NCI-H82 treated with DMSO at 0.1 percent for 48 hours (cell line): ENCODE data around the gene NRN1L.
"Not testable (repeated sequence)": the region's sequence is repeated elsewhere in the genome, so short reads cannot be mapped to it uniquely, and the experiment has no call there.

Experiments used
- DNase-seq: peaks from one replicate; lab custom pipeline; 2025; ENCODE audit not compliant: unreplicated experiment; lab: John Stamatoyannopoulos, UW

The NRN1L gene

GRCh38 chr16:67881621-67882161, 3.0 kb upstream of the NRN1L start:
- no peak for DNase-seq

DNA sequence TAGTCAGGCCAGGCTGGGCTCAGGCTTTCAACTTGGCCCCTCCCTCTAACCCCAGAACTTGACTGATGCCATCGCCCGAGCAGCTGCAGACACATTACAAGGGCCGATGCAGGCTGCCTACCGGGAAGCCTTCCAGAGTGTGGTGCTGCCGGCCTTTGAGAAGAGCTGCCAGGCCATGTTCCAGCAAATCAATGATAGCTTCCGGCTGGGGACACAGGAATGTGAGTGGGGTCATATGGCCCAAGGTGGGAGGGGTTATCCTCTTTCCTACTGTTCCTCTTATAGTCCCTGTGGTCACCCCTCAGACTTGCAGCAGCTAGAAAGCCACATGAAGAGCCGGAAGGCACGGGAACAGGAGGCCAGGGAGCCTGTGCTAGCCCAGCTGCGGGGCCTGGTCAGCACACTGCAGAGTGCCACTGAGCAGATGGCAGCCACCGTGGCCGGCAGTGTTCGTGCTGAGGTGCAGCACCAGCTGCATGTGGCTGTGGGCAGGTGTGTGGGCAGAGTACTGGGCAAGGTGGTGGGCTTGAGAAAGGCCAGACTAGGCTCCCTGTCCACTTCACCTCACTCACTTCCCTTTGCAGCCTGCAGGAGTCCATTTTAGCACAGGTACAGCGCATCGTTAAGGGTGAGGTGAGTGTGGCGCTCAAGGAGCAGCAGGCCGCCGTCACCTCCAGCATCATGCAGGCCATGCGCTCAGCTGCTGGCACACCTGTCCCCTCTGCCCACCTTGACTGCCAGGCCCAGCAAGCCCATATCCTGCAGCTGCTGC, 2.1 kb upstream of the NRN1L start:
- DNase-seq = no peak

- no peak for DNase-seq
These were observed 1.4 kb upstream of the NRN1L start for GRCh38 chr16:67883146-67883871.

DNA sequence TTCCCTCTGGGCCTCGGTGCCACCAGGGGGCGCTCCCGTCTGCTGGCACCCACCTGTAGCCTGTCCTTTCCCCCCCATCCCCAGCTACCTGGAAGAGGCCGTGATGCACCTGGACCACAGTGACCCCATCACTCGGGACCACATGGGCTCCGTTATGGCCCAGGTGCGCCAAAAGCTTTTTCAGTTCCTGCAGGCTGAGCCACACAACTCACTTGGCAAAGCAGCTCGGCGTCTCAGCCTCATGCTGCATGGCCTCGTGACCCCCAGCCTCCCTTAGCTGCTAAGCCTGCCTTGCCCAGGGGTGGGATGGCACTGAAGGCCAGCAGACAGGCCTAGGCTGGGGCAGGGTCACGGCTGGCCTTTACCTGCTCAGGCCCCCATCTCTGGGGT, 818 bp upstream of the NRN1L start:
- DNase-seq = no peak

- no peak for DNase-seq
These were observed 860 bp downstream of the NRN1L start for GRCh38 chr16:67885545-67885944.

DNA sequence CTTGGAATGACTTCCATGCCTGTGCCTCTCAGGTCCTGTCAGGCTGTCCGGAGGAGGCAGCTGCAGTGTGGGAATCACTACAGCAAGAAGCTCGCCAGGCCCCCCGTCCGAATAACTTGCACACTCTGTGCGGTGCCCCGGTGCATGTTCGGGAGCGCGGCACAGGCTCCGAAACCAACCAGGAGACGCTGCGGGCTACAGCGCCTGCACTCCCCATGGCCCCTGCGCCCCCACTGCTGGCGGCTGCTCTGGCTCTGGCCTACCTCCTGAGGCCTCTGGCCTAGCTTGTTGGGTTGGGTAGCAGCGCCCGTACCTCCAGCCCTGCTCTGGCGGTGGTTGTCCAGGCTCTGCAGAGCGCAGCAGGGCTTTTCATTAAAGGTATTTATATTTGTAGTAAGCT, 1.3 kb downstream of the NRN1L start:
- no peak for DNase-seq

GRCh38 chr16:67886387-67886786, 1.7 kb downstream of the NRN1L start:
- no peak for DNase-seq

DNA sequence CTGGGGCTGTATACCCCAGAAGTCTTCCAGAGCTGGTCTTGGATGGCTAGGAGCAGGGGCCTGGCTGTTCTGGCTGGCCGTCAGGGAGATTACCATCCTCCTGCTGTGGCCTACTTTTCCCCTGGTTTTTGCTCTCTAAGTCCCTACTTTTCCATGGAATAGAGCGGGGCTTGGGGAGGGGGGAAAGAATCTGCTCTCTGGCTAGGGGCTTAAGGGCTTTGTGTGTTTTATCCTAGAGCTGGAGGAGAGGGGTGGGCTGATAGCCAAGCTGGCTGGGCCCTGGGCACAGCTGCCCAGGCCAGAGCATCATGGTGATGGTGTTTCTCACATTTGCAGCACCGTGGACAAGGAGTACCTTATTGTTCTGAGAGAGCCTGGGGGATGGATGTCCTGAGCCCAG, 3.6 kb downstream of the NRN1L start:
- no peak for DNase-seq

DNA sequence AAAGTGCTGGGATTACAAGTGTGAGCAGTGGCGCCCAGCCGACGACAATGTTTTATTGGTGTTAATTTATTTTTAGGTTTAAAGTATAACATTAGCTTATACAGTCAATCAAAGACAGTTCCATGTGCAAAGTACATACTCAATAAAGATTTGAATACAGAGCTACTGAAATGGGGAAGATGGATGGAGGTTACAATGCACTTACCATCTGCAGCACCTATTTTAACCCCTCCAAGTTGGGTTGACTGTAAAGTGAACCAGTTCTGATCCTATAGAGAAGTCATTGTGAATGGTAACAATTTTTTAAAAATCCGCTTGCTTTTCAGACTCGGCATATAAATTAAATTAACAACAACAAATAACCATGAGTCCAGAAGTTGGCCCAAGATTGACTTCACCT, 7.7 kb downstream of the NRN1L start:
- no peak for DNase-seq

DNA sequence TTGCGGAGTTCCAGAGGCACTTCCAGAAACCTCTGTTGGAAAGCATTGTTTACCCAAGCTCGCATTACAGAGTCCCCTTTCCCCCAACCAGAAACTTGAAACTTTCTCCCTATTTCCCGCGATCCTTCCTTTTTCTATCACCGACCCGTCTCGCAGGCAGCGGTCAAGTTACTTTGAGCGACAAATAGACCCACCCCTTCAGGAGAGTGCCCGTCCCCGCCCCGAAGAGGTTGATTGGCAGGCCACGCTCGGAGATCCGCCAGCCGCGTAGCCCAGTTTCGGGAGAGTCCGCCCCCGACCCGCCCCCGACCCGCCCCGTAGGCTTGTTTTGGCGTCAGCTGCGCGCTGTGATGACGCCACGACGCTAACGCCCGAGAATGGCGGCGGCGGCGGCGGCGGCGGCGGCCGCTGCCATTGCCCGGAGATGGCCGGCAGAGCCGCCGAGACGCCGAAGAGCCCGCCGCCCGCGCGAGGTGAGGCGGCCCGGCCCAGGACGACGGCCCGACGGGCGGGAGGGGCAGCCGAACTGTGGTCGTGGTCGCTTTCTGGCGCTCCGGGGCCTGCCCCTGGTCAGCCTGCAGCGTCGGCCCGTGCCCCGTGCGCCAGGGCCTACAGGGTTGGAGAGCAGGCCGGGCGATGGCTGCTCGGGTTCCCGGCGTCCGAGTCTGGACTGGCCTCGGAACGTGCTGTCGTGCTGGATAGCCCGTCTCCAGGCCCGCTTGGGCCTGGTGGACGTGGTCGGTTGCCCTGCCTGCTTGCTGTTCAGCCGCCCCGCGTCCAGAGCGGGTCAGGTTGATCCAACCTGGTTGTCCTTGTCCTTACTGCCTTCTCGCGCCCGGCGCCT, 8.4 kb downstream of the NRN1L start, which contains the start of gene PSKH1:
PSKH1 (plus strand) TSS at position 356 of the 844 bp plus-strand sequence. CDS start 15,496 bp downstream, outside the sequence.
- peak; percentile 90 for DNase-seq

- DNase-seq = no peak
These were observed 9.2 kb downstream of the NRN1L start for GRCh38 chr16:67893743-67894399.

DNA sequence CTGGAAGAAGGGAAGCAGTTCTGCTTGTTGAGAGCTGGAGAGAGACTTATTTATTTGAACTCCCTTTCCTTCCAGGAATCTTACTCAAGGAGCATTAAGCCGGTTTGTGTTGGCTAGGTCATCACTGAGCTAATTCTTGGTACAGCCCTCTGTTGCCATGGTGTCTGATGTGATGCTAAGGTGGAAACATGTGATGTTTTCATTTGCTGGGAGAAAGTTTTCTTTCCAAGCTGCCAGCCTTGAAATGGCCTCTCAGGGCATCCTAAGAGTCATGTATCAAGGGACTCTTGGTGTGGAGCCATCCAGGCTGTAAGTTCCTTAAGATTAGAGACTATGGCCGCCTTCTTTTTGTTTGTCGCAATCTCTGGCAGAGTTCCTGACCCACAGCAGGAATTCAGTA, 12.5 kb downstream of the NRN1L start:
- no peak for DNase-seq

GRCh38 chr16:67901734-67902133, 17.0 kb downstream of the NRN1L start:
- DNase-seq = no peak

GRCh38 chr16:67902831-67903230, 18.1 kb downstream of the NRN1L start:
- DNase-seq = no peak

- DNase-seq = no peak
These were observed 22.9 kb downstream of the NRN1L start for GRCh38 chr16:67907397-67908180.

DNA sequence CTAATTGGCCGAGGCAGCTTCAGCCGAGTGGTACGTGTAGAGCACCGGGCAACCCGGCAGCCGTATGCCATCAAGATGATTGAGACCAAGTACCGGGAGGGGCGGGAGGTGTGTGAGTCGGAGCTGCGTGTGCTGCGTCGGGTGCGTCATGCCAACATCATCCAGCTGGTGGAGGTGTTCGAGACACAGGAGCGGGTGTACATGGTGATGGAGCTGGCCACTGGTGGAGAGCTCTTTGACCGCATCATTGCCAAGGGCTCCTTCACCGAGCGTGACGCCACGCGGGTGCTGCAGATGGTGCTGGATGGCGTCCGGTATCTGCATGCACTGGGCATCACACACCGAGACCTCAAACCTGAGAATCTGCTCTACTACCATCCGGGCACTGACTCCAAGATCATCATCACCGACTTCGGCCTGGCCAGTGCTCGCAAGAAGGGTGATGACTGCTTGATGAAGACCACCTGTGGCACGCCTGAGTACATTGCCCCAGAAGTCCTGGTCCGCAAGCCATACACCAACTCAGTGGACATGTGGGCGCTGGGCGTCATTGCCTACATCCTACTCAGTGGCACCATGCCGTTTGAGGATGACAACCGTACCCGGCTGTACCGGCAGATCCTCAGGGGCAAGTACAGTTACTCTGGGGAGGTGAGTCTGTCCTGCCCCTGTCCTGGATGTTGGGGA, 24.5 kb downstream of the NRN1L start:
- no peak for DNase-seq

DNA sequence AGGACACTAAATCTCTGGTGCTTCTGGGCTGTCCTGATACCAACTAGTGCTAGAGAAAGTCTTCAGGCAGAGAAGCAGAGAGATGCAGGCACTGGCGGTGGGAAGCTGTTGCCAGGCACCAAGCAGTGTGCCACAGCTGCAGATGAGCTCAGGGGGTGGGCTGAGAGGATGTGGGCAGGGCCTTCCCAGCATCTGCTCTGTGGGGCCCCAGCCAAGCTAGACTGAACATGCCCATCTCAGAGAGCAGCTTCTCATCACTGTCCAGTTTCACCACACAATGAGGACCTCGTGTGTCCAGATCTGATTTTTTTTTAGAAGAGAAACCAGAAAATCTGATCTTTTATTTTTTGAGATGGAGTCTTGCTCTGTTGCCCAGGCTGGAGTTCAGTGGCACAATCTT, 25.5 kb downstream of the NRN1L start:
- no peak for DNase-seq

DNA sequence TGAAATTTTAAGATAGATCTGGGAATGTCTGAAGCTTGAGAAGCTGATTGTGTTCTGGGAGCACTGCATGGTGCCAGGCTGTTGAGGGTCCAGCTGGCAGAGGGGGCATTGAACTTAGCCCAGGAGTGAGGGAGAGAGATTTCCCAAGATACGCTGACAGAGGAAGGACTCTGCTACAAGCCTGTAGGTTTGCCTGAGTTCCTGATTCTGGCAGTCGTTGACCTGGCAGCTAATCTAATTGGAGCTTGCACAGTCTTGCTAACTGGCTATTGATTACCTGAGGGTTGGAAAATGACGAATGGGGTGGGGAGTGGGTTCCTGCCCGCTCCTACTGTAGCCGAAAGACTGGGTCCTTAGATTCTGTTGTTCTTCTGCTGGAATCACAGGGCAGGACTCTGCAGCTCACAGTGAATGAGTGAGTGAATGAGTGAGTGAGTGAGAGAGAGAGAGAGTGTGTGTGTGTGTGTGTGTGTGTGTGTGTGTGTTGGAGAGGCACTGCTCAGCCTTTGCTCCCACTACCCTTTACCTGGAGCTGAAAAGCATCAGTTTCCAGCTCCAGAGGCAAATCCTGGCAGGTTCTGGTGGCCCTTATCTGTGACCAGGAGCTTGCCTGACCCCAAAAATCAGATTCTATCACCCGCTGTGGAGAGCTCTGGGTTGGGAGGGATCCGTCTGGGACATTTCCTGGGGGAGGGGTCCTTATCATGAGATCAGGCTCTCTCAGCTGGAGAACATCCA, 30.2 kb downstream of the NRN1L start:
- DNase-seq = no peak

DNA sequence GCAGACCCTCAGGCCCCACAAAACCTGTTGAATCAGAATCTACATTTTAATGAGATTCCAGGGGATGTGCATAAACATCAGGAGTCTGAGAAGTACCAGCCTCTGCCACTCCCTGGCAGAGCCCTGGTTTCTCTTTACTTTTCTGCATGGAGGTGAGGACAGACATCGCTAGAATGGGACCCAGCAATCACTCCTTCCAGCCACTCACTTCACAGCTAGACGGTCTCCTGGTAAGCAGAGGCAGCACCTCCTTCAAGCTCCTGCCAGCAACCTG, 30.7 kb downstream of the NRN1L start:
- not testable (repeated sequence) for DNase-seq
